ENCODE measurements around the gene CBFA2T3.

The CBFA2T3 gene

GRCh38 chr16:88966986-88967829, 9.8 kb downstream of the CBFA2T3 start:
- no peak for DNase-seq (ENCODE audit: low read depth)
- TF ChIP-seq CTCF (conservative IDR thresholded peaks at IDR 0.05; ENCODE audit: low read depth, low read length), result no peak
- no peak overlapping the region for H3K4me3 ChIP-seq (ENCODE audit: low read length)

- TF ChIP-seq CTCF (conservative IDR thresholded peaks at IDR 0.05; ENCODE audit: low read depth, low read length), result no peak
- no peak overlapping the region for H3K4me3 ChIP-seq (ENCODE audit: low read length)
- DNase-seq (ENCODE audit: low read depth), result no peak
These were observed 11.1 kb downstream of the CBFA2T3 start for GRCh38 chr16:88965826-88966480.

- DNase-seq (ENCODE audit: low read depth), result no peak
- no peak overlapping the region for H3K4me3 ChIP-seq (ENCODE audit: low read length)
- TF ChIP-seq CTCF (conservative IDR thresholded peaks at IDR 0.05; ENCODE audit: low read depth, low read length), result no peak
These were observed 11.6 kb downstream of the CBFA2T3 start for GRCh38 chr16:88965411-88965810.

GRCh38 chr16:88964636-88965035, 12.4 kb downstream of the CBFA2T3 start:
- no peak overlapping the region for H3K4me3 ChIP-seq (ENCODE audit: low read length)
- no peak for TF ChIP-seq CTCF (conservative IDR thresholded peaks at IDR 0.05; ENCODE audit: low read depth, low read length)
- no peak for DNase-seq (ENCODE audit: low read depth)

- no peak overlapping the region for H3K4me3 ChIP-seq (ENCODE audit: low read length)
- DNase-seq (ENCODE audit: low read depth), result peak; percentile 14
- no peak for TF ChIP-seq CTCF (conservative IDR thresholded peaks at IDR 0.05; ENCODE audit: low read depth, low read length)
These were observed 13.4 kb downstream of the CBFA2T3 start for GRCh38 chr16:88963583-88963982.

- DNase-seq (ENCODE audit: low read depth), result no peak
- TF ChIP-seq CTCF (conservative IDR thresholded peaks at IDR 0.05; ENCODE audit: low read depth, low read length), result no peak
- H3K4me3 ChIP-seq (ENCODE audit: low read length), result no peak overlapping the region
These were observed 14.4 kb downstream of the CBFA2T3 start for GRCh38 chr16:88962478-88963152.

Measured in retinal pigment epithelial cell (primary cell).